GM19438 (cell line): ENCODE measurements around the gene PSMD1.
A peak's percentile ranks its signal among the peaks of the same experiment; 100 is the strongest.
"Not testable (repeated sequence)": the region's sequence is repeated elsewhere in the genome, so short reads cannot be mapped to it uniquely, and the experiment has no call there.

ENCODE experiments used
- ATAC-seq: cut with Tn5 transposase; IDR thresholded peaks from one replicate; pipeline ENCODE4 v1.9.1; 2021; ENCODE audit warnings: low read depth; ENCODE audit not compliant: unreplicated experiment

Gene PSMD1

DNA sequence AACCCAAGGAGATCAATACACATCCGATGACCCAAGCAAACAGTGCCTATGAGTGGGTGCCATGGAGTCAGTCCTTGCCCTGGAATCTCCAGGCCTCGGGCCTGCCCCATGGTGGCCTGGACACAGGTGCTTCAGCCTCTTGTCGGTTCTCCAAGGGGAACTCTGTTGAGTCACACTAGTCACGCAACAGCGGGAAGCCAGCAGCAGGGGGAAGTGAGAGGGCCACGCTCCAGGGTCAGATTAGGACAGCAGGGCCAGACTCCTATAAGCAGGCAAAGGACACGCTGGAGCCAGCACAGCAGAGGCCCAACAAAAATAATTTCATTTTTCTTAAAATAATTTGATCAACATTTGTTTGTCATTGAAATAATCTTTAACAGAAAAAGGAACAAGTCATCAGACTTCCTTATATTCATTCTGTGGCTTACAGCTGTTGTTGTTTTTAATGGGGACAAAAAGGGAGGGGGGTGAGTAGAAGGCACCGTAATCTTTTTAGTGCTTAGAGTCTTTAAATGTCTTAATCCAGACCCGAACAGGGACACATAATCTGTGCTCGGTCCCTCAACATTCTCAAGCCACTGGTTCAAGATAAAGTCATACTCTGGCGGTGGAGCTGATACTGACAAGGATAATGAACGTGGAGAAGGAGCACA, 125.3 kb downstream of the PSMD1 start:
- peak; percentile 55 for ATAC-seq

DNA sequence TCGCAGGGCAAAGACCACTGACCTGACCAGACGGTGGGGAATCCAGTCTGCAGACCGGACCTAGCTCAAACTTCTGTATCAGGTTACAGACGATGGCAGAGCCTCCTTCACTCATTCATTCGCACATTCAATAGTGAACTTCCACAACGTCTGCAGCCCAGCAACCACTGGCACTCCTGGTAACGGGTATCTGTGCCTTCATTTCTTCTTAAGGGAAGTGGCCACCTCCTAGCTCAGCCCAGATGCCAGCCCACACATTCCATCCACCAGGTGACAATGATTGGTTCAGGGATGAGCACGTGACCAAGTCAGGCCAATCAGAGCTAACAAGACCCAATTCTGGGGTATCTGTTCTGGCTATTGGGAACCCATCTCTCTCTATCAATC, 125.8 kb downstream of the PSMD1 start:
- ATAC-seq, result no peak

DNA sequence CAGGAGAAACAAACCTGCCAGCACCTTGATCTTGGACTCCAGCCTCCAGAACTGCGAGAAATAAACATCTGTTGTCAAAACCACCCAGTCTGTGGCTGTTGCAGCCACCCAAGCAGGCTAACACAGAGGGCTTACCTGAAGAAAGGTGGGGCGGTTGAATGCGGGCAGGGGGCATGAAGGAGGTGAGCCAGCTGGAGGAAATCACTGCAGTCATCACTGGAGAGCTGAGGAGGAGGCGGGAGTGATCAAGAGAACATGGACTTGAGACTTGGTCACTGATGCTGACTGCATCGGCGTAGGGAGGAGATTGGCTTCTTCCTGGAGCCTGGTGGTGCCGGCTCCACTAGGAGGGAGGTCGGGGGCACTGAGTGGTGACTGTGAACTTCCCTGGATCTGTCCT, 127.2 kb downstream of the PSMD1 start:
- no peak for ATAC-seq

DNA sequence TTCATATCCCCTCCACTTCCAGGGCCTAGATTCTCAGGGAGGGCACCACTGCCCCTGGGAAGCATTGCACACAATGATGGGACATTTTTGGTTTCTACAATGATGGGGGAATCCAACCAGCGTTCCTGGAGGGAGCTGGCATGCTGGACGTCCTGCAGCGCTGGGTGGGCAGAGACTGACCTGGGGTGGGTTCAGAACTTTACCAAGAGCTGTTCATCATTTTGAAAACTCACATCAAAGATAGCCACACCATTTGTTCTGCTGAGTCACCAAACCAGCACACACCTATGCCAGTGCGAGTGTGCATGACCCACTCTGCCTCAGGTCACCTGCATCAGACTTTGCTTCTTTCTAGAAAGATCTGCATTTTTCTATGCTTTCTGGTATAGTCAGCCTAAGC, 127.7 kb downstream of the PSMD1 start:
- ATAC-seq, result no peak

DNA sequence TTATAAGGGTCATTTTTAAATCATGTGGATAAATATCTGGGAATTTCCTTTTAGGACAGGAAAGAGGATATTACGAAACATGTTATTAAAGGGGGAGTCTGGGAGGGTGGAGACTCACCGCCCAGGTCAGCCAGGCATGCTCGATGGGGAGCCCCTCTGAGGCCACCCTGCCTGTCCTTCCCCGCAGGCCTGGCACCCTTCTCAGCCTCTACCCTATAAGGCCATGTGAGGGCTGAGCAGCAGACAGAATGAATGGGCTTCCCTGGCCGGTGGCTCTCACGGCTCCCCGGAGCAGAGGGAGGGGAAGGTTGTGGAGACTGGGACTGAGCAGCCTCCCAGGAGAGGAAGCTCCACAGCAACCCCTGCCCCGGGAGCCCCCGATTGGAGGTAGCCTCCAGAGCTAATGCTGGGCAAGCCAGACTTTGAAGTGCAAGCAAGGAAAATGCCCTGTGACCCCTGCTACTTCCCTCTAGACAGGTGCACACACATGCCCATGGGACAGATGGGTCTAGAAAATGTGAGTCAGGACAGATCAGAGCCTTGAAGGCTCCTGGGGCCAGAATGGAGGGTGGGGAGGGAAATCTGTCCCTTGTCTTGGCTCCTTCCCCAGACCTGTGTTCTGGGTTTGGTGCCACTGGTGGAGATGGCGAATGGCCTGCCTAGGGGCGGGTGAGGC, 128.5 kb downstream of the PSMD1 start:
- ATAC-seq, result no peak

DNA sequence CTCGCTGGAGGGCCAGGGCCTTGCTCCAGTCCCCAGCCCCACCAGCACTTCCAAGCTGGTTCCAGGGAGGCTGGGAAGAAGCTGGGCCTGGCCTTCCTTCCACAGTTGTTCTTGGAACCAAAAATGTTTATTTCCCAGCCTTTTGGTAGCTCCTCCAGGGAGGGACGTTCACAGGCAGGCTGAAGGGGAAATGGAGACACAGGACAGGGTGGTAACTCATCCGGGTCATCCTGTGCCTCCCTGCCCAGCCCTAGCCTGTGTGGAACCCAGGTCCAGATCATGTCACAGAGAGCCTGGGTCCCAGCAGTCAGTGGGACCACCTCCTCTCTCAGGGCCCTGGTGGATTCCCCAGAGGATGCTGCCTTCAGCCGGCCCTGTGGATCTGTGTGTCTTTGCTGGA, 129.2 kb downstream of the PSMD1 start:
- no peak for ATAC-seq

DNA sequence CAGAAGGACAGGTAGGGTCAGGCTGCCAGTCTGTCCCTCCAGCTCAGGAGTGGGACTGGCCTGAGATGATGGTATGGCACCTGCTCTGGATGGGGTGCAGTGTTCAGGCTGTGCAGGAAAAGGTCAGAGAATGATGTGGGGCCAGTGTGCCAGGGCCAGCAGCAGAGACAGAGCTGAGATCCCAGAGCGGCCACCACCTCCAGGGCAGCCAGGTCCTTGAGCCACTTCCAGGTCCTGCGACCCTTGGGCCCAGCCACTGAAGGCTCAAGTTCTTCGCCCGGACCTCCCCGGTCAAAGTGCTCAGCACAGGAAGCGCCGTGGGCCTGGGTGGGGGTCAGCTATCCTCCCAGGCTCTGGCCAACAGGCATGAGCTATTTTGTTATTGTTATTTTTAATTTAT, 129.7 kb downstream of the PSMD1 start:
- no peak for ATAC-seq

DNA sequence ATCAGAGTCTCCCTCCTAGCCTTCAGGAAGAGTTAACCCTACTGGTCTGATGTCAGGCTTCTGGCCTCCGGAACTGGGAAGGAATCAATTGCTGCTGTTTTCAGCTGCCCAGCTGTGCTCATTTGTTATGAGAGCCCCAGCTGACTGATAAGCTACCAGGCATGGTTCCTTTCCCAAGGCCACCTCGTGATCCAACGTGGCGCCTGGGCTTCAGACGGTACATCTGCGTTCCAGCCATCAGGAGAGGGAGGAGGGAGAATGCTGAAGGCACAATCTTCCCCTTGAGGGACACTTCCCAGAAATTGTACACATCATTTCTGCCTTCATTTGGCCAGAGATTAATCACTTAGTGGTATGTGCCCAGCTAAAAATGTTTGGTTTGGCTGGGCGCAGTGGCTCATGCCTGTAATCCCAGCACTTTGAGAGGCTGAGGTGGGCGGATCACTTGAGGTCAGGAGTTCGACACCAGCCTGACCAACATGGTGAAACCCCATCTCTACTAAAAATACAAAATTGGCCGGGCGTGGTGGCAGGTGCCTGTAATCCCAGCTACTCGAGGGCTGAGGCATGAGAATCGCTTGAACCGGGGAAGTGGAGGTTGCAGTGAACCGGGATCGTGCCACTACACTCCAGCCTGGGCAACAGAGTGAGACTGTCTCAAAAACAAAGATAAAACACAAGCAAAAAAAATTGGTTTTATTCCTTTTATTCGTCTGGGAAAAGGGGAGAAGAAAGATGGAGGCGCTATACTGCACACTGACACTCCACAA, 131.3 kb downstream of the PSMD1 start:
- ATAC-seq, result no peak

DNA sequence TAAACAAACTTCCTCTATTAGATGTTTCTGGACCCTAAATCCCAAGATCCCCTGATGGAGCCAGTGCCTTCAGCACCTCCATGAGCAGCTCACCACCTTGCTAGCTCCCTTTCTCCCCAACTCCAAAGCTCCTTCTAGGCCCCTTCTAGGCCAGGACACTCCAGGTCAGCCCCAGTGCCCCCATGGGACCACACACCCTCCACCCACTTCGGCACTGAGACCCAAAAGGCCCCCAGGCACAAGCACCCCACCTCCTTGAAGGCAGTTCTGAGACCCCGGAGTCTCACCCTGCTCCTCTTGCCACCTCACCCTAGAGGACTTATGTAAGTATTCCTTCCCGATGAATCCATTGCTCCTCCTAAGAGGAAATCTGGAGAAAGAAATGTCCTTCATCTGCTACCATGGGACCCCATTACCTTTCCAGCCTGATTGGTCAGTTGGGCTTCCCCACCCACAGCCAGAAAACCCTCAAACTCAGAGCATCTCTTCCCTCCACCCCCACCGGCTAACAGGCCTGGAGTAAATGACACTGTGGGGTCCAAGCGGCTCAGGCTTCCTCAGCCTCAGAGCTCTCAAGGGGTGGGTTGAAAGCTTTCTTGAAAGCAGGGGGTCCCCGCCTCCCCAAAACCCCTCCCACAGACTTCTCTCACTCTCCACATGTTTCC, 132.0 kb downstream of the PSMD1 start:
- ATAC-seq, result no peak

DNA sequence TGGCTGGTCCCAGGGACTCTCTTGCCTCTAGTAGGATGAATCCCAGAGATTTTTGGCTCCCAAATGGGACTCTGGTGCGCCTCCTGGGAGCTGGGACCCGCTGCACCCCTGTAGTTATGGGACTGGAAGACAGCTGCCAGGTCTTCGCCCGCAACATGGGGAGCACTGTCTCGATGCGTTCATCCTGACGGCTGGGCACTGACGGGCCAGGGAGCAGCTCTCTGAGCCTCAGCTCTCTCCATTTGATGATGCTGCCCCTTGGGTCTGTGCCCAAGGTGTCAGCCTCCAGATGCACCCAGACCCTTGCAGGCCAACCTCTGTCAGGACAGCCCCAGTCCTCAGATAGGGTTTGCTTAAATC, 132.5 kb downstream of the PSMD1 start:
- no peak for ATAC-seq

DNA sequence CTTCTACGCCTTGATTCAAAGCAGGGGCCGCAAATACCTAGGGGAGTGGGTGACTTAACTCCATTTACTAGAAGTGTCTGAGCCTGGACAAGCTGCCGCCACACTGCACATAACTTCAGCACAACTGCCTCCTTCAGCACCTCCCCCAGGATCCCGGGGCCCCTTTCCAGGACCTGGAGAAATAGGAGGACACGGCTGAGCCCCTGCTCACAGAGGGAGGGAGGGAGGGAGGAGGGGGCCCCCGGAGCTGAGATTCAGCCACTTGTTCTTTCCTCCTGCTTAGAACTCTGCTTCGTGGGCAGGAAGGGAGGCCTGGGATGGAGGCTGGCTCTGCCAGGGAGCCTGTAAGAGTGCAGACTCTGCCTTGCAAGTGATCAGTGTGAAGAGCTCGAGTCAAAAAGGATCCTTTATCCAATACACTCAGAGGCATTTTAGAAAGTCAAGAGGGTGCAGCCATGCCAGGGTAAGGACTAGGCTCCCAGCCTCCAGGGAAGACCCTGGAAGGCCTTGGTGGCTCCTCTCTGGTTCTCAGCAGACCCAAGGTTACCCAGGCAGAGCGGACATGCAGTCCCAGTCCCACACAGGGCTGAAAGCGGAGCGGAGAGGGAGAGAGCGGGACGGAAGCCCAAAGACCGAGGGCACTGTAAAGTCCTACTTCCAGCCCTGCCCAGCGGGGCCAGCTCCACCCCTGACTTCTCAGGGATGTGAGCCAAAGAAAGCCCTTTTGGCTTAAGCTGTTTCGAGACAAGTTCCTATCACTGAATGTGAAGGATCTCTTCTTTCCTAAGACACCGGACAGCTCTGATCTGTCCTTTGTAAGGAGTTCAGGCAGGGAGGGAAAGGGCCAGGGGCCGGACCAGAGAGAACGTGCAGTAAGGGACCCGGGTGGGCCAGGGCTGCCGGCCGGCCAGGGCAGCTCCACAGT, 133.2 kb downstream of the PSMD1 start:
- ATAC-seq, result no peak

DNA sequence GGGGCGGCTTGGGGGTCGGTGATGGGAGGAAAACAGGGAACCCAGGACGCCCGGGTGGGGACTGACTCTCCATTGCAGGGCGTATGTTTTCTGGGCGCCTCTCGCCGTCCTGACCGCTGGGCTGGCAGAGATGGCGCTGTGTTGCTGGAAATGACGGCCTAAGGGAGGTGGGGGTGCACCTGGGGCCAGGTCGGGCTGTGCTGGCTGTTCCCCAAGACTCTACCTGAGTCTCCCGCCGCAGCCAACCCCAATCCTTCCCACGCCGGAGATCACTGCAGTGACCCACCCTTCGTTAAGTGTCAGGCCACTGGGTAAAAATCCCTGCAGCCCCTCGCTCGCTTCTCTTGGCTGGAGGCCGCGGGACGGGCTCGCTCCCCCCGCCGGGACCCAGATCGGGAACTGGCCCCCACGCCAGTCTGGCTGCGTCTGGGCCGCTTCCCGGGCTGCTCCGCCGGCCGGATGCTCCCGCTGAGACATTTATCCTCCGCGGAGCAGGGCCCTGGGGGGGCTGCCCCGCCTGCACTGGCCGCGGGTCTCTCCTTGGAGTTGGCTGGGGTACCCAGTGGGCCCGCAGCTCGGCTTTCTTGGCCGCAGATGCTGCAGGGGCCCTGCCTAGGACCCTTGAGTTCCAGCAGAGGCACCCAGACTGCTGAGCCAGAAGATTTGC, 134.0 kb downstream of the PSMD1 start:
- ATAC-seq, result no peak

DNA sequence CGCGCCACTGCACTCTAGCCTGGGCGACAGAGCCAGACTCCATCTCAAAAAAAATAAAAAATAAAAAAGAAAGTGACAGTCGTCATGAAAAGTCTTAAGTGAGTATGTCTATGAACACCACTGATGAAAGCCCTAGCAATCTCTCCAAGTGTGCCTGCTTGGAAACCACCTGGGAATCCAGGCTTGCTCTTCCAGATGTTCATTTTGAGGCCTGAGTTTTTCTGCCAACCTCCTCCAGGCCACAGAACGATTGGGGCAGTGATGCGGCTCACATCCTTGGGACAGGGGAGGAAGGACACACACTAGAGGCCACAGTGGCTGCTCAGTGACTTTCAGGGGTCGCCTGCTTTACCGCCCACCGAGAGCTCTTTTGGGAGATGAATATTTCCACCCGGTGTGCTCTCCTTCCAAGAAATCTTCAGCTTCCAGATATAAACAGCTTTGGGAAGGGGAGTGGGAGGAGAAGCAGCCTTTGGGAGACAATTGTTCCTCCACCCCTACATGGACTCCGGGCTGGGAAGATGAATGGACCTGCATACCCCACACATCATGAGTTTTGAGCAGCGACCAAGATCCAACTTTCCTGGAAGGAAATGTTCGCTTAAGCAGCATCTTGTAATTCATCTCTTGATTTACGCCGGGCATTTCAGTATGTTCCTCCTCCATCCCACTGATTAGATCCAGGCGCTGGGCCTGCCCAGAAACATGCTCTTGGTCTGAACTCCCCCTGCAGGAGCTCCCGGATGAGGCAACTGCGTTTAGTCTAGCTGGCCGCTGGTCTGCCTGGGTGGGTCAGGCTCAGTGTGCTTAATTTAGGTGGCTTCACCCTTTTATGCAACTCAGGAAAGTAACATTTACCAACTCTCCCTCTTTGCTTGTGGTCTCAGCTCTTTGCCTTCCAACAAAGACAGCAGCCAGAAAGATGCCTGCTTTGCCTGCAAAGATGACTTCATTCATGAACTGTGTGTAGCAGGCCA, 135.5 kb downstream of the PSMD1 start:
- no peak for ATAC-seq

DNA sequence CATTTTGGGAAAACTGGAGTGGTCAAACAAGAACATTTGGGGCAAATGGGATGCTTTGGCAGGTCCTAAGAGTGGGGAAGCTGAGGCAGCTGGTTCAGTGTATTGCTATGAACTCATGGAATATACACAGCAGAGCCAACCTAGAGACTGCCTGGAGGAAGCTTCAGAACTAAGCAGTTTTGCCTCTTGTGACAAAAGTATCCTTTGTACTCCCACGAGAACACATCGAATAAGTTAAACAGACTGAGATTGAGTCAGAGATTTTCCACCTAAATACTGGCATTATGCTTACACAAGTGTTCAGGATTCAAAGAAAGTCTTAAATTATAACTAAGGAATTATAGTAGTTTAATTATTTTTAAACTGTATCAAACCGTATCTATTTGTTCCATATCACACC, 136.5 kb downstream of the PSMD1 start:
- no peak for ATAC-seq

DNA sequence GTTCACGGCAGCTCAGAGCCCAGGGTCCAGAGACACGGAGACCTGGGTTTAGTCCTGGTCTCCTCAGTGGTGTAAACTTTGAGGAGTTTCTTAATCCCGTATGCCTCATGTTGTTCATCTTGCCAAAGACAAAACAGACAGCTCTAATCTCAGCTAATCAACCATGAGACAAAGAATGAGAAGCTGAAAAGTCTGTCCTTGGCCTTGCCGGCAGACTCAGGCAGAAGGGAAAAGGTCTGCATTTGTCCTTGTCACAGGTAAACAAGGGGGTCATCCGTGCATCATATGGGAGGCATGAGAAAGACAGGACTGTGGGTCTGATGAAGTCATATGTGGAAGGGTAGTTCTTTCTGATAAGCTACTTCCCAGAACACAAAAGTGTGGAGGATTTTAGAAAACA, 139.9 kb downstream of the PSMD1 start:
- ATAC-seq, result no peak

DNA sequence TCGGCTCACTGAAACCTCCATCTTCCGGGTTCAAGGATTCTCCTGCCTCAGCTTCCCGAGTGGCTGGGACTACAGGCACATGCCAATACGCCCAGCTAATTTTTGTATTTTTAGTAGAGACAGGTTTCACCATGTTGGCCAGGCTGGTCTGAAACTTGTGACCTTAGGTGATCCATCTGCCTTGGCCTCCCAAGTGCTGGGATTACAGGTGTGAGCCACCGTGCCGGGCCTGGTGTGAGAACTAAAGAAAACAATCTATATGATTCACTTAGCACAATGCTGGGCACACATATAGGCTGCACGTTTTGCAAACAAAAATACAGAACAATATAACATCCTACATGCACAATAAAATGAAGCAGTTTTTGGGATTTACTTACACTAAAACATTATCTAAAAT, 140.5 kb downstream of the PSMD1 start:
- ATAC-seq, result not testable (repeated sequence)

DNA sequence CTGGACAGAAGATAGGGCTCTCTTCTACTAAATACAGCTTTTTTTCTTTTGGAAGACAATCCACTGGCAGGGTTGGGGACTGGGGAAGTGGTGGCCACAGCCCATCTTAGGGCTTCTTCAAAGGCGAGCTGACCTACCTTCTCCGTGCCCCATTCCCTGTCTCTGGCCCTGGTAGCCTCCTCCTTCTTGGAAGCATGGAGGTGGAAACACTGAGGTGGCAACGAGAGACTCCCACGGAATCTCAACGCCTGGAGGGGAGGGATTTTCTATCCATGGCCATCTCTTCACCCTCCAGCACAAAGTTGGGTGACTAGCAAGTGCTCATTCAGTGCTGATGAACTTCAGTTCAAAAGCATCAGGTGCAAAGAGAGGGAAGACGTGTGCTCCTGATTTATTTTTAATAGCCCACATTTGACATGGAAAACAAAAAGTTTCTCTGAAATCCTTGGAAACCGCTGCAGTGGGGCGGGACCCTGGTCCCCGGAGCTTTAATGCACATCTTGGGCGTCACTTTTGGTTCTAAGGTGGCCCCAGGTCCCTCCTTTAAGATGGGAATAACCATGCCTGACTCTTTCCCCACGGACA, 141.1 kb downstream of the PSMD1 start:
- no peak for ATAC-seq
